Colonic mucosa (tissue), 4 donors: ENCODE data around the gene UBALD1. TPM values are rescaled to one million over a fixed set of nuclear protein-coding genes. Genes with fewer than 3 reads are reported as not detected.

ENCODE experiments used
- DNase-seq: peaks from one replicate; pipeline ENCODE4 v3.0.0-alpha.2; 2020
- H3K27ac ChIP-seq: fragments of 200-600 bp; one replicate; pipeline ENCODE4 v1.8.0; 2021
- H3K27me3 ChIP-seq: fragments of 200-600 bp; one replicate; pipeline ENCODE4 v1.8.0; 2021
- H3K36me3 ChIP-seq: fragments of 200-600 bp; one replicate; pipeline ENCODE4 v1.8.0; 2021
- H3K4me1 ChIP-seq: fragments of 200-600 bp; one replicate; pipeline ENCODE4 v1.8.0; 2021; ENCODE audit warnings: mild to moderate bottlenecking
- H3K4me3 ChIP-seq: fragments of 200-600 bp; one replicate; pipeline ENCODE4 v1.8.0; 2021
- H3K9ac ChIP-seq, 2 donors: one replicate each; pipeline ENCODE4 v1.7.0; 2013; ENCODE audit warnings: control low read depth in 2 of 2, low read depth in 2 of 2, low read length in 2 of 2
- H3K9me3 ChIP-seq: fragments of 200-600 bp; one replicate; pipeline ENCODE4 v1.8.0; 2021
- CTCF ChIP-seq: fragments of 200-600 bp; IDR thresholded peaks from one replicate; pipeline ENCODE4 v1.8.0; 2022; ENCODE audit warnings: antibody characterized with exemption, mild to moderate bottlenecking
- intact Hi-C: fragments of 100-400 bp; cut with DNase I; formaldehyde crosslinking; loops from one replicate; pipeline ENCODE4 v1.14.1; 2022
- total RNA-seq, 2 donors: library from RNA; stranded (reverse); fragmentation: NEBNext Ultra II Directional in 1 of 2; extraction: Animal tissue kit (Norgen Biotek cat#: 25700) in 1 of 2; gene quantifications; one replicate each; pipeline ENCODE4 v1.2.1, GENCODE V29; 2021
- donor health status: healthy.
- donor health status: DM: no; HTN: no; CAD: no.
- donor health status: DM: no; HTN: no; CAD: no.

The UBALD1 gene
- total RNA-seq, 2 donors from 2014 or later = 19.4 to 20.2 TPM

DNA sequence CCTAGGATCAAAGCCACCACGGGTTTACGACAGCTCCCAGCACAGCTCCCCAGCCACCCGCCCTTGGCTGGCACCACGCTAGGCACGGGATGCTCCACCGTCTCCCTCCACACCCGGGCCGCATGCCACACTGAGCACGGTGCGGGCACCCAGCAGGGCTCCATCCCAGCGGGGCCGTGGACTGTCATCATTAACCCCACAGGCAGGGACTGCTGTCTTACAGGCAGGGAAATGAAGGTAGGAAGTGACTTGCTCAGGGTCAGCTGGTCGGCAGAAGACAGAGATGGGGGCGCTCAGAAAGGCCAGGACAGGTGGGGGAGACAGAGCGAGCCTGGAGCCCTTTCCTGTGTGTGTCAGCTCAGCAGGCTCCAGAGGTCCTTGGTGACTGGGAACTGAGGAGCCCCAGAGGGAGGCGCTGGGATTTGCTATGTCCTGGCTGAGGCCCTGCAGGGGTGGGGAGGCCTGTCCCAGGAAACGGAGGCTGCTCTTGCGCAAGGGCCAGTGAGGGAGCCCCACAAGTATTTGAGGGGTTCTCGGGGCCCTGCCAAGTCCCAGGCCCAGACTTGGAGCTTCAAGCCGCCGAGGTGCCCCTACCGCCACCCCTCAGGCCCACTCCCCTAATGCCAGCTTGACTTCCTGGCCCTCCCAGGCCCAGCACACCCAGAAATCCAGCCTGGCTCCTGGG, 3.2 kb downstream of the UBALD1 start:
- peaks cover 16% of the 10 kb centered on the region for H3K4me1 ChIP-seq
- no peak overlapping the region for H3K9ac ChIP-seq
- DNase-seq = no peak
- H3K4me3 ChIP-seq = no peak overlapping the region
- no peak for TF ChIP-seq CTCF
- H3K27me3 ChIP-seq = no peaks in the 10 kb centered on the region
- no peaks in the 10 kb centered on the region for H3K36me3 ChIP-seq
- H3K9me3 ChIP-seq = no peaks in the 10 kb centered on the region
- intact Hi-C loops = no loop called here
- no peak overlapping the region for H3K27ac ChIP-seq

DNA sequence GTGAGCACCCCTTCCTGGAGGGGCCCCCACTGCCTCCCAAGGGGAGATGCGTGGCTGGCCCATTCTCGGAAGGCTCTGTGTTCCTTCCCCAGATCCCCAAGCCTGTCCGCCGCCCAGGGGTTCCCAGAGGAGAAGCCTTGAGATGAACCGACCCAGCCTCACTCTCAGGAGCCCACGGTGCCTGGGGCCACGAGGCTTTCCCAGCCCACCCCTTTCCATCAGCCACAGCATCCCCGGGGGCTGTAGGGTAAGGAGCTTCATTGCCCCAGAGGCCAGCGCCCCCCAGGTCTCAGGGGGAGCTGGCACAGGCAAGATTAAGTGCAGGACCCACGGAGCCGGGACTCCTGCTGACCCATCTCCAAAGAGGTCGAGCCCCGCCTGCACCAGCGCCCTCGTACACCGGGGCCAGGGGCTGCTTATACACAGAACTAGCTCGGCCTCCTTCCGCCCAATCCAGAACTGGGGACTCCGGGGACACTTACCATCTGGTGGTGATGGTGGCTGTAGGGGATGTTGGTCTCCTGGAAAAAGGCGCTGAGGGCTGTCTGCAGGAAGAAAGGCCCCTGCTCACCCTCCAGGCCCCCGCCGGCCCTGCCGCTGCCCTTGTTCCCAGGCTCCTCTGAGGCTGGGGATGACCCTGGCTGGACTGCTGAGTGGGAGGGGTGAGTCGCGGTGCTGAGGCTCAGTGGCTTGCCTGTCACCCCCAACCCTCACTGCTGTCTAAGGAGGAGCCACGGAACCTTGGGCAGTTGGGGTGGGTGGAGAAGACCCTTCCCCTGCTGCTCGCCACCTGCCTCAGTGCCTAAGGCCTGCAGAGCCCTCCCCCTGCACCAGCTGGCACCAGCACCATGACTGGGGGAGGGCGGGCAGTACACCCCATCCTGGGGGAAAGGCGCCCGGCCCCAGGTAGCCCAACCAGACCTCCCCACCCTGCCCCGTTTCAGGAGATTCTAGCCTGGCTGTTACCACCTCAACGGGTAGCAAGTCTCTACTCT, 4.4 kb downstream of the UBALD1 start:
- no peak overlapping the region for H3K27ac ChIP-seq
- H3K27me3 ChIP-seq = no peaks in the 10 kb centered on the region
- peaks cover 12% of the 10 kb centered on the region for H3K4me1 ChIP-seq
- no peaks in the 10 kb centered on the region for H3K36me3 ChIP-seq
- TF ChIP-seq CTCF = no peak
- H3K4me3 ChIP-seq = no peak overlapping the region
- intact Hi-C loops = no loop called here
- no peaks in the 10 kb centered on the region for H3K9me3 ChIP-seq
- no peak for DNase-seq
- H3K9ac ChIP-seq = no peak overlapping the region

GRCh38 chr16:4609200-4610010, 5.3 kb downstream of the UBALD1 start:
- Histone ChIP-seq H3K4me3 (no peak overlapping the region), H3K36me3 (no peaks in the 10 kb centered on the region), H3K4me1 (peaks cover 10% of the 10 kb centered on the region), H3K27me3 (no peaks in the 10 kb centered on the region), H3K27ac (no peak overlapping the region), H3K9me3 (no peaks in the 10 kb centered on the region), H3K9ac (no peak overlapping the region)
- intact Hi-C loops = no loop called here
- no peak for TF ChIP-seq CTCF
- no peak for DNase-seq

GRCh38 chr16:4608704-4608980, 6.0 kb downstream of the UBALD1 start:
- H3K9me3 ChIP-seq = no peaks in the 10 kb centered on the region
- H3K4me3 ChIP-seq = no peak overlapping the region
- no peak overlapping the region for H3K27ac ChIP-seq
- H3K36me3 ChIP-seq = no peaks in the 10 kb centered on the region
- TF ChIP-seq CTCF = no peak
- intact Hi-C loops = no loop called here
- no peak overlapping the region for H3K9ac ChIP-seq
- H3K27me3 ChIP-seq = no peaks in the 10 kb centered on the region
- H3K4me1 ChIP-seq = peaks cover 7% of the 10 kb centered on the region
- DNase-seq = no peak
